ENCODE data around the gene EDC4. TPM values are rescaled to one million over a fixed set of nuclear protein-coding genes. Genes with fewer than 3 reads are reported as not detected.

The EDC4 gene
- total and polyA plus RNA-seq, 9 of the 15 experiments (the other 6 are each of a cell fraction or from before 2014, with no cell fraction given) = 1.1 to 131 (median 74.0) TPM

- Histone ChIP-seq H3K9me1 (ENCODE audit: control insufficient read depth, insufficient read depth, low read length) (no peaks in the 10 kb centered on the region), H3K4me1 (replicated peaks in 1 of 2; ENCODE audit: control insufficient read depth in 2 of 2, insufficient read depth in 2 of 2, low read length in 2 of 2) (peaks cover 10% of the 10 kb centered on the region in 2 experiments; a peak in 4 of 5 replicates), H3K4me3 (no peak overlapping the region), H3K4me2 (ENCODE audit: insufficient read depth, low read length) (no peak overlapping the region), H3K27ac (ENCODE audit: extremely low read depth, low read depth, low read length) (no peak overlapping the region), H3K9ac (ENCODE audit: insufficient read depth in 1 of 2, low read depth in 2 of 2, low read length in 2 of 2) (no peak overlapping the region), H4K20me1 (replicated peaks; ENCODE audit: control insufficient read depth, insufficient read depth, low read length) (peaks cover 26% of the 10 kb centered on the region), H3K79me2 (ENCODE audit: control insufficient read depth, insufficient read depth, low read length) (peaks cover 47% of the 10 kb centered on the region), H3K27me3 (ENCODE audit: control insufficient read depth in 2 of 2, insufficient read depth in 2 of 2, low read length in 2 of 2) (no peaks in the 10 kb centered on the region), H3K36me3 (ENCODE audit: control insufficient read depth, insufficient read depth, low read length) (peaks cover 88% of the 10 kb centered on the region; the same call in 2 of the 3 replicates), H2AFZ (ENCODE audit: low read depth, low read length) (no peak overlapping the region), H3K9me3 (replicated peaks; ENCODE audit: control insufficient read depth, insufficient read depth, low read depth, low read length) (no peaks in the 10 kb centered on the region)
- intact Hi-C loops (cut with micrococcal nuclease) (loop anchor here (1.0 kb wide), 1 partner anchor 49 kb away; no protein-coding TSS in a partner anchor), in situ Hi-C loops (cut with MboI) (no loop called here)
- 96% methylated on average over 2 of the region's 2 CpGs for WGBS (ENCODE audit: insufficient coverage, low coverage, missing lambda C conversion rate)
- no peak for FAIRE-seq
- BruUV-seq (replicated peaks) = no TSS peak
- CTCF ChIA-PET (ENCODE audit: low intra/inter-chr PET ratio) = interaction anchor here (0.6 to 1.7 kb wide), 3 partner anchors 24 to 193 kb away, joined by 3 to 13 read pairs (median 4); no protein-coding TSS in a partner anchor
- POLR2A ChIA-PET = interaction anchor here (0.6 to 1.2 kb wide), 5 partner anchors 9 to 597 kb away, joined by 3 read pairs; no protein-coding TSS in a partner anchor
- DNase-seq (ENCODE audit: extremely low read depth in 1 of 4, low spot score in 3 of 4) = peak in 2 of 4 experiments; percentile 33 to 42
- ATAC-seq = peak; percentile 75
- no peak for TF ChIP-seq ZNF347 (CRISPR knock-in tag; IDR thresholded peaks at IDR 0.05; ENCODE audit: low read depth)
- no peak for TF ChIP-seq ZNF143 (CRISPR knock-in tag; IDR thresholded peaks at IDR 0.05)
- TF ChIP-seq ZNF57 (CRISPR knock-in tag; IDR thresholded peaks at IDR 0.05) = no peak
- TF ChIP-seq ZNF695 (CRISPR knock-in tag; IDR thresholded peaks at IDR 0.05) = no peak
- peak; percentile 54 to 67 (median 66) for TF ChIP-seq CTCF (IDR thresholded peaks at IDR 0.05 in 2 of 3, conservative IDR thresholded peaks at IDR 0.05 in 1 of 3; ENCODE audit: insufficient read depth in 2 of 3, low read depth in 1 of 3, low read length in 3 of 3)
- TF ChIP-seq SP1 (CRISPR knock-in tag; IDR thresholded peaks at IDR 0.05) = no peak
- TF ChIP-seq ZNF239 (CRISPR knock-in tag; IDR thresholded peaks at IDR 0.05) = no peak
- peak; percentile 29; the same call in 1 of the 2 replicates for TF ChIP-seq DEAF1 (CRISPR knock-in tag; IDR thresholded peaks at IDR 0.05)
- peak; percentile 24; the same call in 1 of the 2 replicates for TF ChIP-seq EP400 (IDR thresholded peaks at IDR 0.05)
- TF ChIP-seq RAD21 (CRISPR knock-in tag; conservative IDR thresholded peaks at IDR 0.05 in 1 of 2, IDR thresholded peaks at IDR 0.05 in 1 of 2) = peak; percentile 38 to 64; a peak in 3 of 4 replicates
- TF ChIP-seq CHD1 (IDR thresholded peaks at IDR 0.05; ENCODE audit: low read length) = no peak
- no peak for TF ChIP-seq HDAC6 (IDR thresholded peaks at IDR 0.05; ENCODE audit: low read depth, low read length)
- TF ChIP-seq TFAM (CRISPR knock-in tag; conservative IDR thresholded peaks at IDR 0.05) = no peak
- no peak for TF ChIP-seq RFX7 (CRISPR knock-in tag; IDR thresholded peaks at IDR 0.05)
- no peak for TF ChIP-seq GABPA (tag; conservative IDR thresholded peaks at IDR 0.05; ENCODE audit: low read depth)
These were observed 7.5 kb upstream of the EDC4 start for GRCh38 chr16:67865318-67865717.
